OCI-LY7 (cell line): ENCODE measurements around the gene MYCBPAP.

ENCODE experiments used
- EZH2phosphoT487 ChIP-seq: fragments of 200-600 bp; sonication (generic); IDR thresholded peaks from 2 replicates; pipeline ENCODE4 v1.6.1; 2018; ENCODE audit warnings: low read depth, borderline replicate concordance, mild to moderate bottlenecking, mixed run types, antibody characterized with exemption, low read length, moderate library complexity, mixed read lengths
- TF ChIP-seq, protein P1 (sequence below): fragments of 200-600 bp; sonication (generic); conservative IDR thresholded peaks from 2 replicates; pipeline ENCODE4 v1.5.1; 2014; ENCODE audit warnings: mild to moderate bottlenecking, antibody characterized with exemption, low read length, moderate library complexity, mixed read lengths

DNA sequence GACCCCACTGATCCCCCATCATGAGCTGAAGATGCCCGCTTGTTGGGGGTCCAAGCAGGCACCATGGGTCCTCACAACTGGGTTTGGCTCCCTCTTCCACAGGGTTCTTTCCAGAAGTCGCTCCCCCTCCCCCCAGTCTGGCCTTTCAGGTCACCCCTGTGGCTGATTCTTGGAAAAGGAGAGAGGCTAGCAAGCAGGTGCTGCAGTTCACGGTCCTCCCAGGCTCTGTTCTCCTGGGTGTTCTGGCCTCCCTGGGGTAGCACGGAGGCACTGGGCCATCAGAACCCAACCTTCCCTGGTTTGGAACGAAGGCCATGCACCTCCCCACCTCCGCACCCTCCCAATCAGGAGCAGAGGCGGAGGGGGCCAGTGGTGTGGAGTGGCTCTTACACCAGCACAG is 71.2 kb downstream of the MYCBPAP start:
- TF ChIP-seq, protein P1, sequence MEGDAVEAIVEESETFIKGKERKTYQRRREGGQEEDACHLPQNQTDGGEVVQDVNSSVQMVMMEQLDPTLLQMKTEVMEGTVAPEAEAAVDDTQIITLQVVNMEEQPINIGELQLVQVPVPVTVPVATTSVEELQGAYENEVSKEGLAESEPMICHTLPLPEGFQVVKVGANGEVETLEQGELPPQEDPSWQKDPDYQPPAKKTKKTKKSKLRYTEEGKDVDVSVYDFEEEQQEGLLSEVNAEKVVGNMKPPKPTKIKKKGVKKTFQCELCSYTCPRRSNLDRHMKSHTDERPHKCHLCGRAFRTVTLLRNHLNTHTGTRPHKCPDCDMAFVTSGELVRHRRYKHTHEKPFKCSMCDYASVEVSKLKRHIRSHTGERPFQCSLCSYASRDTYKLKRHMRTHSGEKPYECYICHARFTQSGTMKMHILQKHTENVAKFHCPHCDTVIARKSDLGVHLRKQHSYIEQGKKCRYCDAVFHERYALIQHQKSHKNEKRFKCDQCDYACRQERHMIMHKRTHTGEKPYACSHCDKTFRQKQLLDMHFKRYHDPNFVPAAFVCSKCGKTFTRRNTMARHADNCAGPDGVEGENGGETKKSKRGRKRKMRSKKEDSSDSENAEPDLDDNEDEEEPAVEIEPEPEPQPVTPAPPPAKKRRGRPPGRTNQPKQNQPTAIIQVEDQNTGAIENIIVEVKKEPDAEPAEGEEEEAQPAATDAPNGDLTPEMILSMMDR = no peak
- TF ChIP-seq EZH2phosphoT487 = no peak
